OCI-LY7 (cell line): Measurements from ENCODE around the gene MT1H. TPM values are rescaled to one million over a fixed set of nuclear protein-coding genes. Genes with fewer than 3 reads are reported as not detected.

Source experiments
- total RNA-seq, 2 experiments: library from RNA; depleted of rRNA in 1 of 2; stranded (reverse); fragments of >200 nt in 1 of 2; shearing (Covaris generic) in 1 of 2; gene quantifications; 2 replicates each; pipeline ENCODE4 v1.2.3, GENCODE V29; 2014 to 2022

Gene MT1H
- total RNA-seq, 2 experiments from 2014 or later = not detected

Other genes starting within 250 kb of the MT1H start
- 87.7 and 108 TPM in 2 replicates for gene AMFR, start 244.3 kb upstream of the MT1H start, total RNA-seq (2014; rRNA removed; shearing (Covaris generic))
- 101 and 105 TPM in 2 replicates for gene AMFR, start 244.3 kb upstream of the MT1H start, total RNA-seq (2022)
- gene NUDT21, start 218.5 kb upstream of the MT1H start, total RNA-seq (2014; rRNA removed; shearing (Covaris generic)) = 123 and 229 TPM in 2 replicates
- 270 and 273 TPM in 2 replicates for gene NUDT21, start 218.5 kb upstream of the MT1H start, total RNA-seq (2022)
- 35.1 and 78.7 TPM in 2 replicates for gene OGFOD1, start 218.3 kb upstream of the MT1H start, total RNA-seq (2014; rRNA removed; shearing (Covaris generic))
- 45.3 and 56.8 TPM in 2 replicates for gene OGFOD1, start 218.3 kb upstream of the MT1H start, total RNA-seq (2022)
- gene BBS2, start 149.8 kb upstream of the MT1H start, total RNA-seq (2014; rRNA removed; shearing (Covaris generic)) = 13.9 and 15.3 TPM in 2 replicates
- gene BBS2, start 149.8 kb upstream of the MT1H start, total RNA-seq (2022) = 14.1 and 18.3 TPM in 2 replicates
- gene MT4, start 104.7 kb upstream of the MT1H start, total RNA-seq (2014; rRNA removed; shearing (Covaris generic)) = not detected in 2 replicates
- not detected in 2 replicates for gene MT4, start 104.7 kb upstream of the MT1H start, total RNA-seq (2022)
- not detected in 2 replicates for gene MT3, start 80.3 kb upstream of the MT1H start, total RNA-seq (2014; rRNA removed; shearing (Covaris generic))
- gene MT3, start 80.3 kb upstream of the MT1H start, total RNA-seq (2022) = not detected in 2 replicates
- 27.2 and 40.0 TPM in 2 replicates for gene MT2A, start 61.2 kb upstream of the MT1H start, total RNA-seq (2014; rRNA removed; shearing (Covaris generic))
- 5.7 and 9.3 TPM in 2 replicates for gene MT2A, start 61.2 kb upstream of the MT1H start, total RNA-seq (2022)
- not detected in 2 replicates for gene MT1E, start 44.0 kb upstream of the MT1H start, total RNA-seq (2014; rRNA removed; shearing (Covaris generic))
- gene MT1E, start 44.0 kb upstream of the MT1H start, total RNA-seq (2022) = not detected in 2 replicates
- gene MT1M, start 37.2 kb upstream of the MT1H start, total RNA-seq (2014; rRNA removed; shearing (Covaris generic)) = not detected in 2 replicates
- gene MT1M, start 37.2 kb upstream of the MT1H start, total RNA-seq (2022) = not detected in 2 replicates
- not detected in 2 replicates for gene MT1A, start 31.1 kb upstream of the MT1H start, total RNA-seq (2014; rRNA removed; shearing (Covaris generic))
- not detected in 2 replicates for gene MT1A, start 31.1 kb upstream of the MT1H start, total RNA-seq (2022)
- not detected in 2 replicates for gene MT1B, start 17.9 kb upstream of the MT1H start, total RNA-seq (2014; rRNA removed; shearing (Covaris generic))
- gene MT1B, start 17.9 kb upstream of the MT1H start, total RNA-seq (2022) = not detected in 2 replicates
- gene MT1F, start 11.9 kb upstream of the MT1H start, total RNA-seq (2014; rRNA removed; shearing (Covaris generic)) = 0.44 TPM in 1 of 2 replicates, not detected in the other
- 1.8 TPM in 1 of 2 replicates, not detected in the other for gene MT1F, start 11.9 kb upstream of the MT1H start, total RNA-seq (2022)
- gene MT1G, start 1.7 kb upstream of the MT1H start, total RNA-seq (2014; rRNA removed; shearing (Covaris generic)) = not detected in 2 replicates
- not detected in 2 replicates for gene MT1G, start 1.7 kb upstream of the MT1H start, total RNA-seq (2022)
- 17.1 and 18.8 TPM in 2 replicates for gene MT1X, start 12.7 kb downstream of the MT1H start, total RNA-seq (2014; rRNA removed; shearing (Covaris generic))
- 14.6 and 21.2 TPM in 2 replicates for gene MT1X, start 12.7 kb downstream of the MT1H start, total RNA-seq (2022)
- 119 and 120 TPM in 2 replicates for gene NUP93, start 60.3 kb downstream of the MT1H start, total RNA-seq (2014; rRNA removed; shearing (Covaris generic))
- gene NUP93, start 60.3 kb downstream of the MT1H start, total RNA-seq (2022) = 148 and 183 TPM in 2 replicates
- gene SLC12A3, start 195.4 kb downstream of the MT1H start, total RNA-seq (2014; rRNA removed; shearing (Covaris generic)) = 0.25 and 1.6 TPM in 2 replicates
- gene SLC12A3, start 195.4 kb downstream of the MT1H start, total RNA-seq (2022) = 0.63 and 0.88 TPM in 2 replicates